ENCODE results near the gene BMX. TPM values are rescaled to one million over a fixed set of nuclear protein-coding genes. Genes with fewer than 3 reads are reported as not detected.

Gene BMX
- total RNA-seq, 1 donor from 2014 or later, result 0.74 TPM

GRCh38 chrX:15501506-15501905 lies 899 bp downstream of the BMX start:
- Mint-ChIP-seq H3K27ac (ENCODE audit: unreplicated experiment) (no peak overlapping the region), H3K4me1 (ENCODE audit: unreplicated experiment) (peaks cover 25% of the 10 kb centered on the region)

GRCh38 chrX:15504661-15505060 lies 4.1 kb downstream of the BMX start:
- Mint-ChIP-seq H3K4me1 (ENCODE audit: unreplicated experiment) (peaks cover 4% of the 10 kb centered on the region), H3K27ac (ENCODE audit: unreplicated experiment) (no peak overlapping the region), H3K9me3 (ENCODE audit: unreplicated experiment) (no peaks in the 10 kb centered on the region), H3K4me3 (ENCODE audit: unreplicated experiment) (no peak overlapping the region), H3K36me3 (ENCODE audit: low read depth, unreplicated experiment) (no peaks in the 10 kb centered on the region), H3K27me3 (ENCODE audit: unreplicated experiment) (no peaks in the 10 kb centered on the region)
- no peak for TF ChIP-seq CTCF (IDR thresholded peaks at IDR 0.05; ENCODE audit: unreplicated experiment)
- no peak for DNase-seq (ENCODE audit: low spot score)

More at GRCh38 chrX:15501506-15501905, 899 bp downstream of the BMX start:
- H3K36me3 Mint-ChIP-seq (ENCODE audit: low read depth, unreplicated experiment), result no peaks in the 10 kb centered on the region
- no peaks in the 10 kb centered on the region for H3K9me3 Mint-ChIP-seq (ENCODE audit: unreplicated experiment)
- no peaks in the 10 kb centered on the region for H3K27me3 Mint-ChIP-seq (ENCODE audit: unreplicated experiment)
- H3K4me3 Mint-ChIP-seq (ENCODE audit: unreplicated experiment), result no peak overlapping the region
- no peak for TF ChIP-seq CTCF (IDR thresholded peaks at IDR 0.05; ENCODE audit: unreplicated experiment)
- DNase-seq (ENCODE audit: low spot score), result no peak

GRCh38 chrX:15505101-15505500 lies 4.5 kb downstream of the BMX start:
- no peaks in the 10 kb centered on the region for H3K27me3 Mint-ChIP-seq (ENCODE audit: unreplicated experiment)
- TF ChIP-seq CTCF (IDR thresholded peaks at IDR 0.05; ENCODE audit: unreplicated experiment), result no peak
- H3K36me3 Mint-ChIP-seq (ENCODE audit: low read depth, unreplicated experiment), result no peaks in the 10 kb centered on the region
- no peak overlapping the region for H3K27ac Mint-ChIP-seq (ENCODE audit: unreplicated experiment)
- peaks cover 4% of the 10 kb centered on the region for H3K4me1 Mint-ChIP-seq (ENCODE audit: unreplicated experiment)
- H3K4me3 Mint-ChIP-seq (ENCODE audit: unreplicated experiment), result no peak overlapping the region
- H3K9me3 Mint-ChIP-seq (ENCODE audit: unreplicated experiment), result no peaks in the 10 kb centered on the region
- DNase-seq (ENCODE audit: low spot score), result no peak

GRCh38 chrX:15507005-15507404 lies 6.4 kb downstream of the BMX start:
- DNase-seq (ENCODE audit: low spot score), result no peak
- Mint-ChIP-seq H3K4me3 (ENCODE audit: unreplicated experiment) (no peak overlapping the region), H3K27ac (ENCODE audit: unreplicated experiment) (no peak overlapping the region), H3K9me3 (ENCODE audit: unreplicated experiment) (no peaks in the 10 kb centered on the region), H3K27me3 (ENCODE audit: unreplicated experiment) (no peaks in the 10 kb centered on the region), H3K36me3 (ENCODE audit: low read depth, unreplicated experiment) (no peaks in the 10 kb centered on the region), H3K4me1 (ENCODE audit: unreplicated experiment) (peaks cover 14% of the 10 kb centered on the region)
- TF ChIP-seq CTCF (IDR thresholded peaks at IDR 0.05; ENCODE audit: unreplicated experiment), result no peak

GRCh38 chrX:15509845-15510244 lies 9.2 kb downstream of the BMX start:
- no peak for TF ChIP-seq CTCF (IDR thresholded peaks at IDR 0.05; ENCODE audit: unreplicated experiment)
- no peak overlapping the region for H3K27ac Mint-ChIP-seq (ENCODE audit: unreplicated experiment)
- H3K36me3 Mint-ChIP-seq (ENCODE audit: low read depth, unreplicated experiment), result no peaks in the 10 kb centered on the region
- no peak overlapping the region for H3K4me3 Mint-ChIP-seq (ENCODE audit: unreplicated experiment)
- no peak for DNase-seq (ENCODE audit: low spot score)
- no peaks in the 10 kb centered on the region for H3K27me3 Mint-ChIP-seq (ENCODE audit: unreplicated experiment)
- no peaks in the 10 kb centered on the region for H3K9me3 Mint-ChIP-seq (ENCODE audit: unreplicated experiment)
- H3K4me1 Mint-ChIP-seq (ENCODE audit: unreplicated experiment), result peaks cover 12% of the 10 kb centered on the region

Measured in endothelial cell (in vitro differentiated cells).